CD4-positive, alpha-beta T cell treated with Interleukin-10 for 1 hour (primary cell): ENCODE results near the gene TMEM94.
"Not testable (repeated sequence)": the region's sequence is repeated elsewhere in the genome, so short reads cannot be mapped to it uniquely, and the experiment has no call there.

Experiments
- DNase-seq: peaks from one replicate; pipeline ENCODE4 v3.0.0-alpha.2; 2020

Gene TMEM94

GRCh38 chr17:75447951-75448856 lies 8.2 kb upstream of the TMEM94 start:
- no peak for DNase-seq

- no peak for DNase-seq
These were observed 6.2 kb upstream of the TMEM94 start for GRCh38 chr17:75450270-75450669.

GRCh38 chr17:75454193-75454592 lies 2.2 kb upstream of the TMEM94 start:
- DNase-seq, result no peak

- DNase-seq, result not testable (repeated sequence)
These were observed 1.8 kb upstream of the TMEM94 start for GRCh38 chr17:75454672-75455071.

GRCh38 chr17:75456039-75456416 lies 407 bp upstream of the TMEM94 start:
- no peak for DNase-seq

GRCh38 chr17:75457047-75457654 lies 716 bp downstream of the TMEM94 start:
- DNase-seq, result no peak

GRCh38 chr17:75459246-75459589 lies 2.8 kb downstream of the TMEM94 start:
- DNase-seq, result no peak

GRCh38 chr17:75459590-75460267 lies 3.3 kb downstream of the TMEM94 start:
- DNase-seq, result no peak

GRCh38 chr17:75460295-75460694 lies 3.9 kb downstream of the TMEM94 start:
- no peak for DNase-seq

GRCh38 chr17:75463603-75464002 lies 7.2 kb downstream of the TMEM94 start:
- no peak for DNase-seq

- no peak for DNase-seq
These were observed 8.6 kb downstream of the TMEM94 start for GRCh38 chr17:75465039-75465438.

GRCh38 chr17:75468291-75468754 lies 11.9 kb downstream of the TMEM94 start:
- DNase-seq, result no peak

GRCh38 chr17:75468779-75469373 lies 12.4 kb downstream of the TMEM94 start:
- no peak for DNase-seq

GRCh38 chr17:75471207-75471606 lies 14.8 kb downstream of the TMEM94 start:
- DNase-seq, result no peak

- DNase-seq, result no peak
These were observed 15.7 kb downstream of the TMEM94 start for GRCh38 chr17:75472119-75472518.

- no peak for DNase-seq
These were observed 16.8 kb downstream of the TMEM94 start for GRCh38 chr17:75473246-75473645.

- no peak for DNase-seq
These were observed 18.3 kb downstream of the TMEM94 start for GRCh38 chr17:75474736-75475135.

GRCh38 chr17:75475144-75475835 lies 18.9 kb downstream of the TMEM94 start:
- no peak for DNase-seq

GRCh38 chr17:75475851-75476250 lies 19.4 kb downstream of the TMEM94 start:
- no peak for DNase-seq

GRCh38 chr17:75476271-75476671 lies 19.8 kb downstream of the TMEM94 start:
- DNase-seq, result no peak

- DNase-seq, result no peak
These were observed 20.5 kb downstream of the TMEM94 start for GRCh38 chr17:75476752-75477489.

- not testable (repeated sequence) for DNase-seq
These were observed 21.0 kb downstream of the TMEM94 start for GRCh38 chr17:75477490-75477862.
